Measurements from ENCODE around the gene TREML4.

DNA sequence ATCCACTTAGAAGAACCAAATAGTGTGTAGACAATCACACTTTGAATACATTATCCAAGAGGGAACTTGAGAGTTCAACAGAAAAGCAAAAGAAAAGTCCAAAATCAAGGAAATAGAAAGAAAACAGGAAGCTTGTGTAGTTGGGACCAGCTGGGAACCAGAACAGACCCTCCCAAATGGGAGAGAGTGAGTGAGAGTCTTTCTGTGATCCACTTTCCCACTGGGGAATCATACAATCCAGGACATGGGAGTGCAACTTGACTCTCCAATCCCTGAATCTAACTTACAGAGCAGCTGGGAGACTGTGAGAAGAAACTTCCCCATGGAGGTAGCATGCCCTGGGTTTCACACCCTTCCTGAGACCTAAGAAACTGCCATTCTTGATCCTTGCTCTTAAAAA lies 27.0 kb downstream of the TREML4 start:
- TF ChIP-seq, protein P1, sequence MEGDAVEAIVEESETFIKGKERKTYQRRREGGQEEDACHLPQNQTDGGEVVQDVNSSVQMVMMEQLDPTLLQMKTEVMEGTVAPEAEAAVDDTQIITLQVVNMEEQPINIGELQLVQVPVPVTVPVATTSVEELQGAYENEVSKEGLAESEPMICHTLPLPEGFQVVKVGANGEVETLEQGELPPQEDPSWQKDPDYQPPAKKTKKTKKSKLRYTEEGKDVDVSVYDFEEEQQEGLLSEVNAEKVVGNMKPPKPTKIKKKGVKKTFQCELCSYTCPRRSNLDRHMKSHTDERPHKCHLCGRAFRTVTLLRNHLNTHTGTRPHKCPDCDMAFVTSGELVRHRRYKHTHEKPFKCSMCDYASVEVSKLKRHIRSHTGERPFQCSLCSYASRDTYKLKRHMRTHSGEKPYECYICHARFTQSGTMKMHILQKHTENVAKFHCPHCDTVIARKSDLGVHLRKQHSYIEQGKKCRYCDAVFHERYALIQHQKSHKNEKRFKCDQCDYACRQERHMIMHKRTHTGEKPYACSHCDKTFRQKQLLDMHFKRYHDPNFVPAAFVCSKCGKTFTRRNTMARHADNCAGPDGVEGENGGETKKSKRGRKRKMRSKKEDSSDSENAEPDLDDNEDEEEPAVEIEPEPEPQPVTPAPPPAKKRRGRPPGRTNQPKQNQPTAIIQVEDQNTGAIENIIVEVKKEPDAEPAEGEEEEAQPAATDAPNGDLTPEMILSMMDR (tag by site-specific recombination; IDR thresholded peaks at IDR 0.05): no peak
- TF ChIP-seq ZNF785 (tag by site-specific recombination; IDR thresholded peaks at IDR 0.05) (no peak), ZNF324 (tag by site-specific recombination; IDR thresholded peaks at IDR 0.05) (no peak), GLI4 (tag by site-specific recombination; IDR thresholded peaks at IDR 0.05) (no peak), ZNF132 (tag by site-specific recombination; IDR thresholded peaks at IDR 0.05; ENCODE audit: borderline replicate concordance) (no peak), ZNF416 (tag by site-specific recombination; IDR thresholded peaks at IDR 0.05) (no peak), REPIN1 (tag by site-specific recombination; IDR thresholded peaks at IDR 0.05; ENCODE audit: low read depth) (no peak), HOXA7 (CRISPR knock-in tag; IDR thresholded peaks at IDR 0.05; ENCODE audit: borderline replicate concordance) (no peak), SP2 (tag by site-specific recombination; IDR thresholded peaks at IDR 0.05) (no peak), ZNF223 (tag by site-specific recombination; IDR thresholded peaks at IDR 0.05) (no peak), ZEB2 (tag by site-specific recombination; IDR thresholded peaks at IDR 0.05) (no peak), ZFP41 (tag by site-specific recombination; IDR thresholded peaks at IDR 0.05; ENCODE audit: borderline replicate concordance) (no peak), ZNF266 (tag by site-specific recombination; IDR thresholded peaks at IDR 0.05; ENCODE audit: low read depth) (no peak)
- TF ChIP-seq, protein P2, sequence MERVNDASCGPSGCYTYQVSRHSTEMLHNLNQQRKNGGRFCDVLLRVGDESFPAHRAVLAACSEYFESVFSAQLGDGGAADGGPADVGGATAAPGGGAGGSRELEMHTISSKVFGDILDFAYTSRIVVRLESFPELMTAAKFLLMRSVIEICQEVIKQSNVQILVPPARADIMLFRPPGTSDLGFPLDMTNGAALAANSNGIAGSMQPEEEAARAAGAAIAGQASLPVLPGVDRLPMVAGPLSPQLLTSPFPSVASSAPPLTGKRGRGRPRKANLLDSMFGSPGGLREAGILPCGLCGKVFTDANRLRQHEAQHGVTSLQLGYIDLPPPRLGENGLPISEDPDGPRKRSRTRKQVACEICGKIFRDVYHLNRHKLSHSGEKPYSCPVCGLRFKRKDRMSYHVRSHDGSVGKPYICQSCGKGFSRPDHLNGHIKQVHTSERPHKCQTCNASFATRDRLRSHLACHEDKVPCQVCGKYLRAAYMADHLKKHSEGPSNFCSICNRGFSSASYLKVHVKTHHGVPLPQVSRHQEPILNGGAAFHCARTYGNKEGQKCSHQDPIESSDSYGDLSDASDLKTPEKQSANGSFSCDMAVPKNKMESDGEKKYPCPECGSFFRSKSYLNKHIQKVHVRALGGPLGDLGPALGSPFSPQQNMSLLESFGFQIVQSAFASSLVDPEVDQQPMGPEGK (tag by site-specific recombination; IDR thresholded peaks at IDR 0.05): no peak
